Dedifferentiated amniotic fluid mesenchymal stem cell (primary cell): ENCODE results near the gene PYGB.

Experiments
- DNase-seq: peaks from one replicate; pipeline ENCODE4 v3.0.0-alpha.2; 2016; ENCODE audit errors: extremely low spot score

The PYGB gene

GRCh38 chr20:25216199-25216945 is 31.5 kb upstream of the PYGB start:
- DNase-seq = no peak

GRCh38 chr20:25217161-25218108 is 30.4 kb upstream of the PYGB start:
- DNase-seq = no peak

GRCh38 chr20:25218109-25218486 is 29.8 kb upstream of the PYGB start:
- DNase-seq = no peak

GRCh38 chr20:25218492-25218891 is 29.4 kb upstream of the PYGB start:
- no peak for DNase-seq

DNA sequence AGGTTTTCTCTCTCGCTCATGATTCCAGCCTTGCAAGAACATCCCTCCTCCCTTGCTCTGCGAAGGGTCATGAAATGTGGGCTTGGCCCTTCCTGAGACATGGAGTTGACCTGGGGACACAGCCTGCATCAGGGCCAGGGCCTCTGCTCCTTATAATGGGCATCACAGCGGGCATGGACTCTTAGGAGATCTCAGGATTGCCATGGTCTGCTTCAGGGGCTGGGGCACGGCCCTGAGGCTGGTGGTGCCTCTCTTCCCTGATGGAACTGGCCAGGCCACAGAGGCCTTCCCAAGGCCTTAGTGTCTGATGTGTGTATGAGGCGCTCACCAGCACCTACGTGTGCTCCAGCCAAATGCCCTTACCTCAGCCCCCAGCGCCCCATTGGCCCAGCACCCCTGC is 28.5 kb upstream of the PYGB start:
- no peak for DNase-seq

GRCh38 chr20:25220021-25220730 is 27.7 kb upstream of the PYGB start:
- no peak for DNase-seq

DNA sequence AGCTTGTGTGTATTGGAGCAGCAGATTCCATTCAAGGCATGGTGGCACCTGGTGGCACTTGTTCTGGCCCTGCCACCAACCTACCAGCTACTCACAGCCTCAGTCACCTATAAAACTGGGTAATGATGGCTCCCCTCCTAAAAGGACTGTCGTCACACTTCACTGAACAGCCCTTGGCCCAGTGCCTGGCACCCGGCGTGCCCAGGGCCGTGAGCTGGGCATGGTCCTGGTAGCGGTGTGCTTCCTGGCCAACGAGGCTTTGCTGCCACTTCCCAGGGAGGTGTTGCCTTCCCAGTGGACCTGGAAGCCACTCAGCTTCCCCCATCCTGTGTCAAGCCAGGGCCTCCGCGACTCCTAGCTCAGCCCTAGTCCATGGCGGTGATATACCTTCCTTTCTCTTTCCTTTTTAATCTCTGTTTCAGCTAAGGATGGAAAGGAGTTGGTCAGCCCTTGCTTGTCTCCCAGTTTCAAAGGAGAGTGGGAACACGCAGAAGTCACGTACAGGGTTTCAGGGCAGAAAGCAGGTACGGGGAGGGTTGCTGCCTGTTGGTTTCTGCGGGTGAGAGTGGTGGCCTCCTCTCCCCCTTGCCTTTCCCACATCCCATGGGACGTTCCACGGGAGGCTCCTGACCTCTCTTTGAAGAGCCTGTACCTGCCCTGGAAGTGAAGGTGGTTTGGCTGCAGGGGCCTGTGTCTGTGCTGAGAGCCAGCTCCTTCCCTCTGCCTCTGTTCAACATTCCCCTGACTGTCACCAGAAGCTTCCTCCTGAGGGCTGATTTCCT is 26.9 kb upstream of the PYGB start:
- no peak for DNase-seq

DNA sequence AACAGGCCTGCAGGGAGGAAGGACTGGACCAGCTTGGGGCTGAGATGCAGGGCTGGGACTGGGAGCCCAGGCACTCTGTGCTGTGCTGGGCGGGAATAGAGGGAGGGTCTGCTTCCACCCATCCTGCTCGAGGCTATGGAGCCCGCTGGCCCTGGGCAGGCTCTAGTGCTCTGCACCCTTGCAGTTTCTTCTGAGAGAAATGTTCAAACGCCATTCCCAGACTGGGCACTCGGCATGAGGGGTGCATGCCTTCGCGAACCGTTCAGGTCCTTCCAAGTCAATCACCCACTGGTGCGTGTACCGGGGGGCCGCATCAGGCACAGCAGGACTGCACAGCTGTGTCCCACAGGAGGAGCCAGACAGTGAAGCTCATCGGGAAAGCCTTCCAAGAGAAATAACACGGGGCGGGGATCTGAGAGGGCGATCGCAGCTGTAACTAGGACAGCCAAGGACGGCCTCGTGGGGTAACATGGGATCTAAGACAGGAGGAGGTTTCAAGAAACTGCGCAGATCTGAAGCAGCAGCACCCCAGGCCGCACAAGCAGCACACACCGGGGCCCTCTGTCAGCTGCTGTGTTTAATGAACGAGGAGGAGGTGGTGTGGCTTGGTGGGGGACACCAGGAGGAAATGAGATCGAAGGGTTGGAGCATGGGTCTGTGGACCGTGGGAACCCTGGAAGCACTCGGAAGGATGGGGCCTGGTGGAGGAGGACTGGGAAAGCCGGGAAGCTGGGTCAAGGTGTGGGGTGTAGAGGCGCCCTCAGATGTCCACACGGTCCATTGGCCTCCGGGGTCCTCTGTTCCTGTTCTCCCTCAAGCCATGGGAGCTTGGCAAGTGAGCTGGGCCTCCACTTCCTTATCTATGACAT is 26.1 kb upstream of the PYGB start:
- DNase-seq = no peak

GRCh38 chr20:25222461-25223178 is 25.3 kb upstream of the PYGB start:
- no peak for DNase-seq

DNA sequence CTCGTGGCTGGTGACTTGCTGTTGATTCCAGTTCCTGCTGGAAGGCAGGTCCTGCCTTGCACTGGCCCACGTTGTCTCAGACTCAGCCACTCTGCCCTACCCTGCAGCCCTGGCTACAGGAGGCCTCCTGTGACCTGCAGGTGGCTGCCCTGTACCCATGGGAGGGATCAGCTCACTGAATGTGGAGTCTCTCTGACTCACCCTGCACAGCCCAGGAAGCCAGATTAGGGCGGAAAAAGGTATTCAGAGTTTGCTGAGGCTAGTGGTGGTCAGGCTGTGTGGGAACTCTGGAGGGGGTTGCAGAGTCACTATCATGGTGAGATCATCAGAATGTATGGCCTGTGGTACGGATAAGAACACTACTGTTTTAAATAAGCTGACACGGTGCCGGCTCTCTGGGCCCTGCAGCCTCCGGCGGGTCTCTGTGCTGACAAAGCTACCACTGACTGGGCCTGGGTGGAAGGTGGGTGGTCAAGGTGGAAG is 24.7 kb upstream of the PYGB start:
- DNase-seq = peak; percentile 64

DNA sequence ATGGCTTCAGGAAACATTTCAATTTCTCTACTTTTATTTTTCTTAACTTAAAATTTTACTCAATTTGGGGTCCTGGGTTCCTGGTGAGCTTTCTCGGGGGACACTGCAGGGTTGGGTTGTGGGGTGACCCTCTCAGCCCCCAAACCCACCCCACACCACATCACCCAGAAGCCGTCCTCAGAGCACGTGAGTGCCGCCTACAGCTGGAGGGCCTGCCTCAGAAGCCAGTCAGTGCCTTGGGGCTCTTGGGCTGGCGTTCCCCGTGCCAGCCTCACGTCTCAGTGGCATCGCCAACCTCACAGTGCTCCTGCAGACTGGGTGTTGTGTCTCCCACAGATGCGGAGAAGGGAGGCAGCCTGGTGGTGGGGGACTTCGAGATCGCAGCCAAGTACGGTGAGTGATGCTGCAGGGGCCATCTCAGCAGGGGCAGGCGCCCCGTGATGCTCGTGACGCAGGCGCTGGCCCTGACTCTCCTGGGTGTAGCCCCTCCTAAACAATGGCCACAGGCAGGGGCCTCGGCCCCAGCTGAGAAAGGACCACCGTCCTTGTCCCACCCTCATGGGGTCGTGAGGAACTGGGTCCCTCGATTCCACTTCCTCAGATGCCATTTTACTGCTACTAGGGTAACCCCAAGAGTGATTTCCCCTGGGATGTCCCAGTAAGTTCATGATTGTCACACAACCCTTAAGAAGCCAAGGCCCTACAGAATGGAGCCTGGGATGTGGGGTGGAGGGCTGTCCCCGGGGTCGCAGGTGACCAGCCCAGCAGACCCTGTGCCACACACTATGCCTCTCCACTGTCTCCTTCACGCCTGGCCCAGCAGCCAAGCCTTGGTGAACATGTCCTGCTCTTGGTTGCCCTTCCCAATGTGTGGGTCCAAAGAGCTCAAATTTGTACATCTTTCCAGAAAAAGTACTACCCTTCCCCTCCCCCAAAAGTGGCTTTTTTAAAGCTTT is 23.8 kb upstream of the PYGB start:
- DNase-seq = no peak

DNA sequence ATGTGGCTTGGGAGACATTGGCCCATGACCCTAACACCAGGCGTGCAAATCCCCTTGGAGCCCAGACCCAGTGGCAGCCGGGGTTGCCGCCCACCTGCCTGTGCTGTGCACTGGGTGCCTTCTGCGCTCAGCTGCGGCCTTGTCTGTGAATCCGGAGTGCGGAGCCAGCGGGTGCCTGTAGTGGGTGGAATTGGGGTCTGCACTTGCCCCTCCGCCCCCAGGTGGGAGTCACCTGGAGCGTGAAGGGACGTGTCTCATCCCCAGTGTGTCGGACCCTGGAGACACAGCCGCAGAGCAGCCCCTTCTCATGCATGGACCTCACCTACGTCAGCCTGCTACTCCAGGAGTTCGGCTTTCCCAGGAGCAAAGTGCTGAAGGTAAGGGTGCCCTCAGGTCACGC is 22.9 kb upstream of the PYGB start:
- no peak for DNase-seq

- DNase-seq = no peak
Measured at GRCh38 chr20:25225642-25226432, 22.0 kb upstream of the PYGB start.

- DNase-seq = no peak
Measured at GRCh38 chr20:25226433-25227316, 21.2 kb upstream of the PYGB start.

DNA sequence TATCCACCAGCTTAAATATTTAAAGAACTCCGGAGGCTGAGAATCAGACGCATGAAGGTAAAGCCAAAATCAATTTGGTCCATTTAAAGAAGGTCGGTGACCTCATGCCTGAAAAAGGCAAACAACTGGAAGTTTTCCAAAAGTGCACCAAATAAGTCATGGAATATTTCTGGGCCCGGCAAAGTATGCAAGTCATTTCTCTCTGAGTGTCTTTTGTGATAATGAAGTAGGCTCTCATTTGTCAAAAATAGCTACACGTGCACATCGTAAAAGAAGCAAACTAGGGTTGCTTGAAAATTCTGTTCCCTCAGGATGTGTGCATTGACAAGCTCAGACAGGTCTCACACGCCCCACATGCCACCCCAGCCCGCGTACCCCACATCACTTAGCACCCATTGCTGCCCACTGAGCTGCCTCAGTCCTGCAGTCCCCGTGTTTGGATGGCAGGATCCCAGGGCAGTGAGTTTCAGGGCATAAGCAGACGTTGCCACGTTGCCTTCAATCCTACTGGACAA is 20.5 kb upstream of the PYGB start:
- no peak for DNase-seq

DNA sequence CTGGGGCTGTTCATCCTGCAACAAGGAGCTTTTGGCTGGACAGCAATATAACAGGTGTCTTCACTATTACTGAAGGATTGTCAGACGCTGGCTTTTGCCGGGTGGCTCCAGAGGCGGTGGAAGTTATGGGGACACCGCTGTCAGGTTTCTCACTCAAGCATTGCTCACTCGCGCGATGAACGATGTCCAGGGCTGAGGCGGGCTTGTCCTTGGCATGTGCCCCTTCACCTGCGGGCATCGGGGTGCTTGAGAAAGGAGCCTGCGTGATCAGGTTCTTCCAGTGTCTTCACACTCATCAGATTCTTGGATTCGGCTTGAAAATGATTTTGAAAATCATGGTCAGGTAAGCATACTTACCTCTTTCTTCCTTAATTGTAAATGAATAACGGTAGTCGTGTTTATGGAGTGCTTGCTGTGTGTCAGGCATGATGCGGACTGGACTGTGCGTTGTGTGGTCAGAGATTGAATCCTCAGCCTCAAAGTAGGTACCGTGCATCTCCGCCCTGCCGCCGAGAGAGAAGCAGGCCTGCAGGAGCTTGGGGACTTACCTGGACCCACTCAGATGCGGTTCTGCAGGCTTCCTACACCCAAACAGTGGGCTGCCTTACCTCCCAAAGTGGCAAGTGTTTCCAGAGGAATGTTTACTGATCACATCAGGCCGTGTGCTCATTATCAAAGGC is 18.3 kb upstream of the PYGB start:
- no peak for DNase-seq
